GM12864 (cell line): ENCODE results near the gene KCNT2.

Experiments
- DNase-seq: peaks from one replicate; pipeline ENCODE4 v3.0.0-alpha.2; 2011; ENCODE audit warnings: low read depth
- H3K4me3 ChIP-seq: 2 replicates; pipeline ENCODE4 v1.5.1; 2011; ENCODE audit warnings: mild to moderate bottlenecking, low read depth, low read length, control low read depth
- CTCF ChIP-seq: IDR thresholded peaks from 2 replicates; pipeline ENCODE4 v1.5.1; 2011; ENCODE audit warnings: low read depth, mild to moderate bottlenecking, moderate library complexity, low read length, control low read depth, inconsistent platforms; ENCODE audit errors: missing control alignments

The KCNT2 gene

DNA sequence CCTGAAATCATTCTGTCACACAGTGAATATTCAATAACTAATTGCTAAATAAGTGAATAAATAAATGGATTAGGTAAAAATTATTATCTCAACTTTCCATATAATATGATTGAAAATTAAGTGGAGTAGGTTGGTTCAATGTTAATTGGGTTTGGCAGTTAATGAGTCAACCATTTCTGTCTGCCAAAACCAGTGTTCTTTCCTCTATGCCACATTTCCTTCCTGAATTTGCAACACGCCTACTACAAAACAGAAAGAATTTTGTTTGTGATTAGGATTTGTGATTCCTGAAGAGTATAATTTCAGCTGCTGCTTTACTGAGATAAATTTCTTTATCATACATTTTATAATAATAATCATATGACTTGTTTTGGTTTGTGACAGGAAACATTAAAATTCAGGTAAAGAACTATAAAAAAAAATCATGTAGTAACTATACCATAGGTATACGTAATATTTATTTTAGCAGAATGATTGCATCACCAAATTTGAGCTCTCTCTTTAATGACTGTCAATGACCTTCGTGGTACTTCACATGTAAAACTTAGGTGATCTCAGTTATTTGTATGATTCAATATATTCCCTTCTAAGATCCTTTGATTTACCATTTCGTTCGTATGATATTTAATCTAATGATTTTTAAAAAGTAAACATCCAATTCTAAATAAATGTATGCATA lies 241.3 kb downstream of the KCNT2 start:
- no peak for DNase-seq
- no peak overlapping the region for H3K4me3 ChIP-seq
- no peak for TF ChIP-seq CTCF

- no peak overlapping the region for H3K4me3 ChIP-seq
- DNase-seq: no peak
- no peak for TF ChIP-seq CTCF
Measured at GRCh38 chr1:196361112-196361714, 247.0 kb downstream of the KCNT2 start.

DNA sequence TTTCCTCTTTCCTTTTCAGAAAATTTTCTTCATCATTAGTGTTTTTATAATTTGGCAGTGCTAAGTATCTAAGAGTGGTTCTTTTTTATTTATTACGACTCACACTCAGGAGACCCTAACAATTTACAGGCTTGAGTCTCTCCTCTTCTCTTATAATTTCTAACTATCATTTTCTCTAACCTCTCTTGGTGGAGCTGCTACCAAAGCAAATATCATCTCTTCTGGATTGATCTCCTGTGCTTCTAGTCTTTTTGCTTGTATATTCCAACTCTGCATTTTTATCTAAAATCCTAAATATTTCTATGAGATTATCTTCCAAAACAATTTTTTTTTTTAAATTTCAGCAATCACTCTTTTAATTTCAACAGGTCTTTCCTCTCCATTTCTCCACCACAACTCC lies 250.3 kb downstream of the KCNT2 start:
- no peak for DNase-seq
- no peak for TF ChIP-seq CTCF

GRCh38 chr1:196355206-196355786 lies 252.9 kb downstream of the KCNT2 start:
- H3K4me3 ChIP-seq: no peak overlapping the region
- peak; percentile 19 for TF ChIP-seq CTCF
- DNase-seq: no peak

More for the DNA sequence above, 250.3 kb downstream of the KCNT2 start:
- no peak overlapping the region for H3K4me3 ChIP-seq

- DNase-seq: no peak
- no peak for TF ChIP-seq CTCF
- no peak overlapping the region for H3K4me3 ChIP-seq
Measured at GRCh38 chr1:196344453-196344852, 263.8 kb downstream of the KCNT2 start.

DNA sequence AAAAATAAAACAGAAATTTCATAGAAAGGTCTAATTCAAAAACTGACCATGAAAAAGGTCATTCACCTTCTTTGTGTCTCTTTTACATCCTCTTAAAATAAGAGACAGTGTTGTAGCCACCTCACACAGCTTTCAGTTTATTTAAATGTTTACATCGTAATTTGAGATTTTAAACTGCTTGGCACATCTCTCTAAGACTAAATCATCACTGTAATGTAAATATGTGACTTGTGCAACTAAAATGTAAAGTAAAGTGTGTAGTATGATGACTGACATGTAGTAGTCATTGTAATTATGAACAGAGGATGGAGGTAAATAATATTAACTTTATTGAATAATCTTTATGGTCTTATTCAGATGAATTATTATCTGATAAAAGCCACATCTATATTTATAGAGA lies 283.9 kb downstream of the KCNT2 start:
- no peak for DNase-seq
- no peak for TF ChIP-seq CTCF
- H3K4me3 ChIP-seq: no peak overlapping the region
